A549 (cell line): ENCODE data around the gene WNT2.

Source experiments
- CBX8 ChIP-seq: fragments of 200-600 bp; sonication (generic); IDR thresholded peaks from 2 replicates; pipeline ENCODE4 v1.6.1; 2016
- CHD4 ChIP-seq: fragments of 200-600 bp; sonication (generic); IDR thresholded peaks from 2 replicates; pipeline ENCODE4 v1.6.1; 2016; ENCODE audit warnings: antibody characterized with exemption, mild to moderate bottlenecking, borderline replicate concordance
- RAD21 ChIP-seq, 2 experiments: fragments of >200 bp in 1 of 2; sonication (Bioruptor Twin) in 1 of 2; formaldehyde crosslinking in 1 of 2; IDR thresholded peaks in 1 of 2; conservative IDR thresholded peaks in 1 of 2; 2 replicates in 1 of 2; 3 replicates in 1 of 2; pipeline ENCODE4 v1.6.1; 2012 to 2018; ENCODE audit warnings: inconsistent platforms in 1 of 2
- TF ChIP-seq, protein P1 (sequence below): fragments of >200 bp; sonication (Bioruptor Twin); formaldehyde crosslinking; IDR thresholded peaks from 3 replicates; pipeline ENCODE4 v1.5.1; 2016

DNA sequence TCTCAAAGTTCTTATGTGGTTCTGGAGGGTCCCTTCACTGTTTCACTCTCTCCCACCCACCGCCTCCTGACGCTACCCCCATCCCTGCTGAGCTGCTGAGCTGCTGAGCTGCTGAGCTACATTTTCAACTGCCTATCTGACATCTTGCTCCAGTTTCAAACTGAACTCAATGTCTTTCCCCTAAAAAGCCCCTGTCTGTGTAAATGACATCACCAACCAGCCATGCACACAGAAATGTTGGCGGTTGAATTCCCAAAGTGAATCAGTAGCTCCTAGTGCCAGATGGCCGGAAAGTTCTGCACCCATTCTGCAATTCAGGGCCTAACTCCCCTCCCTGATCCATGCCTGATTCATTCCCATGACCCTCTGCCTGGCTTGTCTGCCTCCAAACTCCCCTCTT is 71.2 kb downstream of the WNT2 start:
- TF ChIP-seq, protein P1, sequence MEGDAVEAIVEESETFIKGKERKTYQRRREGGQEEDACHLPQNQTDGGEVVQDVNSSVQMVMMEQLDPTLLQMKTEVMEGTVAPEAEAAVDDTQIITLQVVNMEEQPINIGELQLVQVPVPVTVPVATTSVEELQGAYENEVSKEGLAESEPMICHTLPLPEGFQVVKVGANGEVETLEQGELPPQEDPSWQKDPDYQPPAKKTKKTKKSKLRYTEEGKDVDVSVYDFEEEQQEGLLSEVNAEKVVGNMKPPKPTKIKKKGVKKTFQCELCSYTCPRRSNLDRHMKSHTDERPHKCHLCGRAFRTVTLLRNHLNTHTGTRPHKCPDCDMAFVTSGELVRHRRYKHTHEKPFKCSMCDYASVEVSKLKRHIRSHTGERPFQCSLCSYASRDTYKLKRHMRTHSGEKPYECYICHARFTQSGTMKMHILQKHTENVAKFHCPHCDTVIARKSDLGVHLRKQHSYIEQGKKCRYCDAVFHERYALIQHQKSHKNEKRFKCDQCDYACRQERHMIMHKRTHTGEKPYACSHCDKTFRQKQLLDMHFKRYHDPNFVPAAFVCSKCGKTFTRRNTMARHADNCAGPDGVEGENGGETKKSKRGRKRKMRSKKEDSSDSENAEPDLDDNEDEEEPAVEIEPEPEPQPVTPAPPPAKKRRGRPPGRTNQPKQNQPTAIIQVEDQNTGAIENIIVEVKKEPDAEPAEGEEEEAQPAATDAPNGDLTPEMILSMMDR, result no peak
- TF ChIP-seq RAD21 (conservative IDR thresholded peaks at IDR 0.05 in 1 of 2, IDR thresholded peaks at IDR 0.05 in 1 of 2), result no peak
- no peak for TF ChIP-seq CBX8
- no peak for TF ChIP-seq CHD4
